Measurements from ENCODE around the gene BDKRB2.
A peak's percentile ranks its signal among the peaks of the same experiment; 100 is the strongest.

The BDKRB2 gene

DNA sequence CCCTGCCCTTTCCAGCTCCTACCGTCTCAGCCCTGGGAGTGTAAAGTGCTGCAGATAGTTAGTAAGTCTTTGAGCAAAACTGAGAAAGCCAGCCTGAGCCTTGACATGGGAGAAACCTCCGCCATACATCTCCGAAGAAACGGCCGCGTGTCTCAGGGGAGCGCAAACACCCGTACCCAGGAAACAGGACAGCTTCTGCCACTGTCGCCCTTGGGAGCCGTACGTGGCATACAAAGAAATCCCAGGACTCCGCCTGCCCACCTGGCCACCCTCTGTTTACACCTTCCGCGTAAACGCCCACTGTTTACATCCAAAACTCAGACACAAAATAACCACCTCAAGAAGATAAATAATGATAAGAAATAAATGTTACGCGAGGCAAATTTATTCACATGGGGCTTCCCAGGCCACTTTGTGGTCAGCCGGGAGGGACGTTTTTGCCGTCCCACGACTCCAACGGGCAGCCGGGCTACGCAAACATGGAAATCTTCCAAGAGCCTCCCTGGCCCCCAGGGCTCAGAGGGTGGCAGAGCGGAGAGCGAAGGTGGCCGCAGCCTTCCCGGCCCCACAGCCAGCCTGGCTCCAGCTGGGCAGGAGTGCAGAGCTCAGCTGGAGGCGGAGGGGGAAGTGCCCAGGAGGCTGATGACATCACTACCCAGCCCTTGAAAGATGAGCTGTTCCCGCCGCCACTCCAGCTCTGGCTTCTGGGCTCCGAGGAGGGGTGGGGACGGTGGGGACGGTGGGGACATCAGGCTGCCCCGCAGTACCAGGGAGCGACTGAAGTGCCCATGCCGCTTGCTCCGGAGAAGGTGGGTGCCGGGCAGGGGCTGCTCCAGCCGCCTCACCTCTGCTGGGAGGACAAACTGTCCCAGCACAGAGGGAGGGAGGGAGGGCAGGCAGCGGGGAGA, at the start of gene BDKRB2:
Gene BDKRB2 (plus strand): TSS at position 689 of the 908 bp plus-strand sequence. CDS start 32,269 bp downstream, outside the sequence.
- peak; percentile 64 for DNase-seq (ENCODE audit: low spot score)

DNA sequence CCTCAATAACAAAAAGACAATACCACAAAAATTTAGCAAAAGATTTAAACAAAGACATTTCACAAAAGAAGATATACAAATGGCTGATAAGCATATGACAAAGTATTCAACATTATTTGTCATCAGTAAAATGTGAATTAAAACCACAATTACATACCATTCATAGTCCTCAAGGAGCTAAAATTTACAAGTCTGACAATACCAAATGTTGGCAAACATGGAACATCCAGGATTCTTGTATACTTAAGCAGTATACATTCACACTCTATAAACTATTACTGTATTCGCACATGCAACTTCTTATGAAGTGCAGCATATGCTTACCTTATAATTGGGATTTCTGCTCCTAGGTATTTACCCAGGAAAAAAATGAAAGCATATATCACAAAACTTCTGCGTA, 49.7 kb upstream of the BDKRB2 start:
- DNase-seq (ENCODE audit: low spot score), result no peak

GRCh38 chr14:96156804-96157760, 47.6 kb upstream of the BDKRB2 start:
- no peak for DNase-seq (ENCODE audit: low spot score)

DNA sequence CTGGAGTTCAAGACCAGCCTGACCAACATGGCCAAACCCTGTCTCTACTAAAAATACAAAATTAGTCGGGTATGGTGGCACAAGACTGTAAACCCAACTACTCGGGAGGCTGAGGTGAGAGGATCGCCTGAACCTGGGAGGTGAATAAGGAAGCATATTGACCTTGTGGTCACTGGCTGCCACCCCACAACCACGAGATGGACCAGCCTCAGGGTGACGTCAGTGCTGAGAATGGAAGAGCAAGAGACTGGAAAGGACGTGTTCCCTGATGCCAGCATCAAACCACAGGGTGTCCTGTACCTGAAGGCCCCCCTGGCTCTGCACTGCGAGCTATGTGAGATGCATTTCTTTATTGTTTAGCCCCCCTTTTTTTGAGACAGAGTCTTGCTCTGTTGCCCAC, 45.9 kb upstream of the BDKRB2 start:
- no peak for DNase-seq (ENCODE audit: low spot score)

GRCh38 chr14:96160076-96160912, 44.3 kb upstream of the BDKRB2 start:
- no peak for DNase-seq (ENCODE audit: low spot score)

GRCh38 chr14:96160913-96161310, 43.7 kb upstream of the BDKRB2 start:
- DNase-seq (ENCODE audit: low spot score), result no peak

GRCh38 chr14:96161636-96162035, 43.0 kb upstream of the BDKRB2 start:
- no peak for DNase-seq (ENCODE audit: low spot score)

DNA sequence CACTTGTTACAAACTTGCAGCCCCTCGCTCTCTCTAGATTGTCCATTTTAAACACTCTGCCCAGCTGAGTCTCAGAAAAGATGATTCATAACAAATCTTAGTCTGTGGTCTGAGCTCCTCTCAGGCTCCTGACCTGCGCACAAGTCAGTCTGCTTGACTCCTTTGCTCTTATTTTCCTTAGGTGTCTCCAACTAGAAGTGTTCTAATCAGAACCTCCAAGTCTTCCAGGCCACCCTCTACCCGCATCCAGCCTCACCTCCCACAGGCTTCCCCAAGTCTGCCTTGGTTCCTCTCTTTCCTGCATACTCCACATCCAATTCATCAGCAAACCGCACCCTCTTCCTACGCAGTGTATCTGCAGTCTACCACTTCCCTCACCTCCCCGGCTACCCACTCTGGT, 42.4 kb upstream of the BDKRB2 start:
- DNase-seq (ENCODE audit: low spot score), result no peak

DNA sequence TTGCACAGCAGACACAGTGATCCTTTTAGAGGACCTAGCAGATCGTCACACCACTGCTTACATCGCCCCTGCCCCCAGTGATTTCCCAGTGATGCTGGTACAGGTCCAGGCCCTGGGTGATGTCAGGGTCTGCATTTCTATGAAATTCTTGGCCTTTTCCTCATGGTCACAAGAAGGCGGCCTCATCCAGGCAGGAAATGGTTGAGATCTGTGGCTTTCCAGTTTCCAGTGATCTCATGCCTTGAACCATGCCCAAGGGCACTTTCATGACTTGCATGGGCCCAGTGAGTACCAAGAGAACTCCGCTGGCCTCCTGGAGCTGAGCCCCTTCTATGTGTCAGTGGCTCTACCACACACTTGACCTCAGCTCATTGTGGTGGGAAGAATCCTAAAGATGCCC, 41.9 kb upstream of the BDKRB2 start:
- no peak for DNase-seq (ENCODE audit: low spot score)

GRCh38 chr14:96164861-96165490, 39.7 kb upstream of the BDKRB2 start:
- no peak for DNase-seq (ENCODE audit: low spot score)

- no peak for DNase-seq (ENCODE audit: low spot score)
These were observed 38.9 kb upstream of the BDKRB2 start for GRCh38 chr14:96165493-96166436.

GRCh38 chr14:96166461-96167223, 38.0 kb upstream of the BDKRB2 start:
- no peak for DNase-seq (ENCODE audit: low spot score)

DNA sequence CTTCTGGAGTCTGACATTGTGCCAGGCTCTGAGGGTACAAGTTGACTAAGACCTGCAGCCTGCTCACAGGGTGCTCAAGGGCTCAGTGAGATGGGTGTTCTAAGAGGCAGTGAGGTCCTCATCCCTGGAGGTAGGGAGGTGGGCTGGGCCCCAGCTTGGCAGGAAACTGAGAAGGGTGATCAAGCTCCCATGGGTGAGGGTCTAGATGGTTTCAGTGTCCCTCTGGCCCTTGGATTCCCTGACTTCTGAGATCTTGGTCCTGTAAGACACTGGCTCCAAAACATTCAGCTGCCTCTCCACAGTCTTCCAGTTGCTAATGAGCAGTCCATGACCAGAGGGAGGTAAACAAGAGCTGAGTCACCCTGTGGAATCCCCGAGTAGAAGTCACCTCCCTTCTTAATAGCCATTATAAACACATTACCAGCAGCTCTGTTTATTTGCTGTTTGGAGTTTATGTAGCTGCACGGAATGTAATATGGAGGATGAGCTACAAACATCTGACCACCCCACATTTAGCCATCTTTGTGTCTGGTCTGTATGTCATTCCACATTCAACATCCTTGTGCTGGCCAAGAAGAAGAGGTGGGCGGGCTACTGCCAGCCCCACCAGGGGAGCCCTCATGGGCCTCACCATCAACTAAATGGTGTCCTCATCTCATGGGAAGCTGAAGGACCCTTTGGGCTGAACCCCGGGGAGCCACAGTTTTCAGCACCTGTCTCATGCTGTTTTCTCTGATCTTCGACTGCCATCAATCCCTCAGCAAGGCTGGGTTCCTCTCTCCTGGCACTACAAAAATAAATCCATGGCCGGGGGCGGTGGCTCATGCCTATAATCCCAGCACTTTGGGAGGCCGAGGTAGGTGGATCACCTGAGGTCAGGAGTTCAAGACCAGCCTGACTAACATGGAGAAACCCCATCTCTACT, 37.2 kb upstream of the BDKRB2 start:
- no peak for DNase-seq (ENCODE audit: low spot score)

- no peak for DNase-seq (ENCODE audit: low spot score)
These were observed 36.1 kb upstream of the BDKRB2 start for GRCh38 chr14:96168581-96168980.

GRCh38 chr14:96170961-96171592, 33.6 kb upstream of the BDKRB2 start:
- no peak for DNase-seq (ENCODE audit: low spot score)

DNA sequence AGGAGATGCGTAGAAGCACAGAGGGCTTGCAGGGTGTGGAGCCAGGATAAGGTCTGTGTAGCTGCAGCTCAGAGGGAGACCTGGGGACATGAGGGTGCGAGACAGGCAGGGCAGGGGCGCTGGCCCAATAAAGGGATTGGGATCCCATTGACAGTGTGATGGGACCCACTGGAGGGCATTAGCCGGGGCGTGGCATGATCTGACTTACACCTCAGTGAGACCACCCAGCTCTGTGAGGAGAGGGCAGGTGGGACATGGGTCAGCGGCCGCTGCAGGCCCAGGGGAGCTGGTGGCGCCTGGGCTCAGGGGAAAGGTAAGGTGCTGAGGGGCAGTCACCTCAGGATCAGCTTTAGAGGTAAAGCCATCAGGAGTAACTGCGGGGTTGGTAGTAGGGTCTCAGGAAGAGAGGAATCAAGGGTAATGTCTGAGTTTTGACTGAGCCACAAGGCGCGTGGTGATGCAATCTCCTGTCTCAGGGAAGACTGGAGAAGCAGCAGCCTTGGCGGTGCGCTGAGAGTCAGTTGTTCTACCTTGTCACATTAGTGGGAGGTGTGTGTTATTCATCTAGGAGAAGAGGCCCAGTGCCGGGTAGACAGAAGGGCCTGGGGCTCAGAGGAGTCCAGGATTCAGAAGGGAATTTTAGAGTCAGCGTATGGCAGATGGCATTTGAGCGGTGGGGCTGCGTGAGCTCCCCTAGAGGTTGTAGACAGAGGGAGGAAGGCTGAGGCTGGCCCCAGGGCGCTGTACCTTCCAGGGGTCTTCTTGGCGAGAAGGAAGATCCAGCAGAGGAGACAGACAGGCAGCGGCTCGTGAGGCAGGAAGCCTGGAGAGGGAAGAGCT, 30.8 kb upstream of the BDKRB2 start:
- no peak for DNase-seq (ENCODE audit: low spot score)

- DNase-seq (ENCODE audit: low spot score), result no peak
These were observed 28.4 kb upstream of the BDKRB2 start for GRCh38 chr14:96176275-96176674.

Data from Ammon's horn (tissue), 1 donor.